Measurements from ENCODE around the gene NPDC1.
"Not testable (repeated sequence)": the region's sequence is repeated elsewhere in the genome, so short reads cannot be mapped to it uniquely, and the experiment has no call there.

The NPDC1 gene

DNA sequence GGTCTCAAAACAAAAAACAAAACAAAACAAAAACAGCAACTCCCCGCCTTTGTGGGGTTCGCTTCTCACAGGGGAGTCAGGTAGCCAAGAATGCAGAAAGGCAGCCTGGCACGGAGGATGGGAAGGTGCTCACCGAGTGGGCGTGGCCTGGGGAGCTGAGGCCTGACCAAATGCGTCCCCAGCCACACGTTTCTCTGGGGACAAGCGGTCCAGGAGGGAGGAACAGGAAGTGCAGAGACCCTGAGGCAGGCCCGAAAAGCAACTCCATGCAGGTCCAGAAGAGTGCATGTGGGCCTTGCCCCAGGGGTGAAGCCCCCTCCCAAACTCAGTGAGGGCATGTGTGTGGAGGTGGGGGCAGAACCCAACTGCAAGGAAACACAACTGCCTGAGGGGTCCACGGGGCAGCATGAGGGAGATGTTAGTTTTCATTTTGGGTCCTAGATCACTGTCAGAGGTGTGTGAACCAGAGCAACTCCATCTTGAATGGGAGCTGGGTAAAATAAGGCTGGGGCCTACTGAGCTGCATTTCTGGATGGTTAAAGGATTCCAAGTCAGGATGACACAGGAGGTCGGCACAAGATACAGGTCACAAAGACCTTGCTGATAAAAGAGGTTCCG, 28.8 kb upstream of the NPDC1 start:
- no peak for DNase-seq (ENCODE audit: low read depth in 2 of 2)

DNA sequence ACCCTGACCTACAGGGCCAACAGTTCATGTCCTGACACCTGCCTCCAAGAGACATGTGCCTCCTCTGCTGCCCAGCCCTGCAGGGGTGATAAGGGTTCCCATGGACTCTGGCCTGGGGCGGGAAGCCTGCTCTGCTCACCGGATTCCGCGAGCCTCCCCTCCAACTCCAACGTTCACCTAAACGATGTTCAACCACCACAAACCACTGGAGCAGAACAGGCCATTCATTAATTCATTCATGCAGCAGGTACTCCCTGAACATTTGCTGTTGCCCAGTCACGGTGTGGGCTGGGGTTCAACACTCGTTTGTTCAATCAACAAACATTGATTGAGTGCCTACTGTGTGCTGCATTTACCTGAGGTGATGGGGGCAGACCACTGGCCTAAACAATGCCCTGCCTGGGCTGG, 28.0 kb upstream of the NPDC1 start:
- DNase-seq (ENCODE audit: low read depth in 2 of 2), result no peak

DNA sequence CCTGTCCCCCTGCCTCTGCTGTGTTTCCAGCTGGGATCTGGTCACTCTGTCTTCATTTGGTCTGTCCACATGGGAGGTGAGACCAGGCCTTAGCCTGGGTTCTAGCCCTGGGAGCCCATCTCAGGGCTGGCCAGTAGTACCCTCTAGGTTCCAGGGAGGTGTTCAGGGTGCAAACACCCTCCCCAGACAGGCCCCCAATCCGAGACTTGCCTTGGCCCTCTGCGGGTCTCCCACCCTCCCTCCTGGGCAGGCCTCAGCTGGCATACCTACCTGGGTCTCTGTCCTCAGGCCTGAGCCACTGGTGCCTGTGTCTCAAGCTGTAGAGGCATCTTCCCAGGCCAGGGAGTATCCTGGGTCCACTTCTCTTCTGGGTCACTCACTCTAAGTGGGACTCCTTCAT, 25.3 kb upstream of the NPDC1 start:
- no peak for DNase-seq (ENCODE audit: low read depth in 2 of 2)

DNA sequence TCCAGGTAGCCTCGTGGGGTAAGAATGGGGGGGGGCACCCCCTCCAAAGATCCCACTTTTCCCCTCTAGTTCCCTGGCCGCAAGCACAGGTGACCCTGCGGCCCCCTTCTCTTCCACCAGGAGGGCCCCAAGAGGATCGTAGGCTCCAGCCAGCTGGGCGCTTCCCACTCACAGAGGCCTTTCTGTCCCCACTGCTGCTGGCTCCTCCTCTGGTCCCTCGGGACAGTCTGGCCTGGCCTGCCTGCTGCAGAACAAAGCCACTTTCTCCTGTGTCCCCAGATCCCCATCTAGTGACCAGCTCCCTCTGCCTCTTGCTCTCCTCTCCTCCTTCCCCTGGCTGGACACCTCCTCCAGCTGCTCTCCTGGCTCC, 24.9 kb upstream of the NPDC1 start:
- no peak for DNase-seq (ENCODE audit: low read depth in 2 of 2)

DNA sequence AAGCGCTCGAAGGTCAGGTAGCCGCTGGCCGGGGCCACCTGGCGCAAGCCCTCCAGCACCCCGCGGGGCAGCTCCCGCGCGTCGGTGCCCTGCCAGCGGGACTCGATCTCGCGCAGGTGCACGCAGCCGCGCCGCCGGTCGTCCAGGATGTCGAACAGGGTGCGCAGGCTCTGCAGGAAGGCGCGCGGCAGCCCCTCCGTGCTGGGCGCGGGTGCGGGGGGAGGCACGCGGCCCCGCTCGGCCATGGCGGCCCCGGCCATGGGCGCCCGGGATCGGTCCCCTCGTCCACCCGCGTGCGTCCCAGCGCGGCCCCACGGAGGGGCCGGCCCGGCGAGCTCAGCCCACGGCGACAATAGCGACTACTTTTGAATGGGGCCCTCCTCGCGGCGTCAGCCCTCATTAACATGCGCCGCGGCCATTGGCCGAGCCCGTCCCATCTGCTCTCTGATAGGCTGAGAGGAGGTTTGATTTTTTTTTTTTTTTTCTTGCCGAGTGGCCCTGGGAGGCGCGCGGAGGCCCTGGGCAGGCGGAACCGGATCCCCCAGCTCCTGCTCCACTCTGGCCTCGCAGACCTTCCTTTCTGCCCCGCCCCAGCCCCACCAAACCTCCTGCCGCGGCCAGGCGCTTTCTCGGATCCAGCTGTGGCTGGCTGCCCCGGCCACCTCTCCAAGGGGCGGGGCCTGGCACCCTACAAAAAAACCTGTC, 24.4 kb upstream of the NPDC1 start, which contains the start of gene SAPCD2:
SAPCD2 (minus strand) TSS at position 357 of the 705 bp plus-strand sequence; CDS start at position 260, 97 bp downstream.
- DNase-seq (ENCODE audit: low read depth in 2 of 2), result peak; percentile 73 to 79

DNA sequence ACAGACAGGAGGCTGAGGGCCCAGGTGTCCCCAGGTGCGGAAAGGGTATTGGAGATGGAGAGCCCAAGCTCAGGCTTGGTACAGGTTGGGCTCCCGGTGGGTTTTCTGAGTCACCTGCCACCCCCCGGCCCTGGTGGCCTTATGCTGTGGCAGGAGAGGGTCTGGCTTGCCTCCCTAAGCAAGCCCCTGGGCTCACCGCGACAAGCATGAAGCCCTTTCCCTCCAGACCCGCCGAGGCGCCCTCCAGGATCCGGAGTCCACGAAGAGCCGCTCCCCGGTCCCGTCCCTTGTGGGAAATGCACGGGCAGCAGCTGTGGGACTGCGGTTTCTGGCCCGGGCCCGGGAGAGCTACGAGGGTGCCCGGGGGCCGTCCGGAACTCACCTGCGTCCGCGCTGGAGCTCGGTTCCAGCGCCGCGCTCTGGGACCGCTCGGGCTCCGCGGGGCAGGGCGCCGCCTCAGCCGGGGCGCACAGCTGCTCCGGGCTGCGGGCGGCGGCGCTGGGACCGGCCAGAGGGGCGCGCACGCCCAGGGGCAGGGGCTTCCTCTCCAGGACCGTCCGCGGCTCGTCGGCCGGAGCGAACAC, 23.6 kb upstream of the NPDC1 start:
- DNase-seq (ENCODE audit: low read depth in 2 of 2), result no peak

DNA sequence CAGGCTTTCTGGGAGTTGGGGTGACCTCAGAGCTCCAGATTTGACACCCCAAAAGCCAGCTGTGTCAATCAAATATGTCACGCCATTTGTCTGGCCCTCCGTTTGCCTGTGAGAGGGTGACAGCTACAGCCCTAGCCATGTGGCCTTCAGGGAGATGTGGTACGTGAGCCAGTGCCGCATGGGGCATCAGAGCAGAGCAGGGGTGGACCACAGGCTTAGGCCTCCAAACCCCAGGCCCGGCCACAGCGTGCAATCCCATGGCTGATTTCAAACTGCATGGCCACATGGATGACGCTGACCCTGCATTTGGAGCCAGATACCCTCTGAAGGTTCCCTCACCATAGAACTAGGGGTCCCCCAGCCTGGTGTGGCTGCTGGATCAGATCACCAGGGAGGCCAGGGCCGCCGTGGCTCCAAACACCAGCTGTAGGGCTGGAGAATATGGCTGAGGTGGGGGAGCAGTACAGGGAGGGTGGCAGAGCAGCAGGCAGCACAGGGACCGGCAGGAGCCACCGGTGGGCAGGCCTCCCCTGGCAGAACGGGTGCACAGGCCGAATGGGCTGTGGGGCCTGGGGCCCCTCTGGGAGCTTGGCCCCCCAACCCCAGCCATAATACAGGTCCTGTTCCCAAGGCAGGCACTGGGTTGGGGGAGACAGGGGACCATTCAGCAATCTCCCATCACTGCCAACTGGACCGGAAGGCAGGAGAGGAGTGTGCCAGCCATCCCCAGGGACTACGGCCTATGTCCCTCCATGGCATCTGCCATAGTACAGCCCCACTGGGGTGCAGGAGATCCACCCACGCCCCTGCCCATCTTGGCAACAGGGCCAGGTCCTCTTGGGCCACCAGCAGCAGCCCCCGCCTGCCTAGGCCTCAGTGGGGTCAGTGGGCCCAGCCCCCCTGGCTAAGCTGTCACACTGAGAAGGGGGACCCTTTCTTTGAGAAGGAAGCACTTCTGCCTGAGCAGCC, 22.8 kb upstream of the NPDC1 start:
- DNase-seq (ENCODE audit: low read depth in 2 of 2), result no peak

DNA sequence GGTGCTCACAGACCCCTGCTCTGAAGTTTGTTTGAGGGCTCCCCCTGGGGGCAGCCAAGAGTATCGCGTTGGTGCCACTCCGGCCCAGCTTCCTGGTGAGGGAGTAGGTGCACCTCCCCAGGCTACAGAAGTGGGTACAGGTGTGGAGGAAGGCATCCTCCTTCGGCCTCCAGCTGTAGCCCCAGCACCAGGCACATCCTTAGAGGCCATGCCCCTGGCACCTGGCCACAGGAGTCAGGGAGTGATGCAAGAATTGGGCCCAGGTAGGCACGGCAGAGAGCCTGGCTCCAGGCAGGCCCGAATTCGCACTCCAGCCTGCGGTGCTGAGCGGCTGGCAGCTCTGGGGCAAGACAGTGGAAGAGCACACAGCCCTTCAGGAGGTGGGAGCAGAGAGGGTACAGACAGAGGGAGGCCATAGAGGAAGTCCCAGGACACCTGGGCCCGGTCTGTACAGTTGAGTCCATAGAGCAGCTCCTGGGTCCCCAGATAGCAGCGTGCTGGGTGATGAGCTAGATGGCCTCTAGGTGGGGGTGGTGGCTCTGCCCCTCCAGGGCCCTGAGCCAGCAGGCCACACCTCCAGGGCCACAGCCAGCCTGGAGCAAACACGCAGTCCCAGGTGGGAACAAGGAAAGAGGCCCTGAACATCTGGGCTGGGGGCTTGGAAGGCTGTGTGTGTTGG, 22.0 kb upstream of the NPDC1 start:
- peak; percentile 72 to 77 for DNase-seq (ENCODE audit: low read depth in 2 of 2)

DNA sequence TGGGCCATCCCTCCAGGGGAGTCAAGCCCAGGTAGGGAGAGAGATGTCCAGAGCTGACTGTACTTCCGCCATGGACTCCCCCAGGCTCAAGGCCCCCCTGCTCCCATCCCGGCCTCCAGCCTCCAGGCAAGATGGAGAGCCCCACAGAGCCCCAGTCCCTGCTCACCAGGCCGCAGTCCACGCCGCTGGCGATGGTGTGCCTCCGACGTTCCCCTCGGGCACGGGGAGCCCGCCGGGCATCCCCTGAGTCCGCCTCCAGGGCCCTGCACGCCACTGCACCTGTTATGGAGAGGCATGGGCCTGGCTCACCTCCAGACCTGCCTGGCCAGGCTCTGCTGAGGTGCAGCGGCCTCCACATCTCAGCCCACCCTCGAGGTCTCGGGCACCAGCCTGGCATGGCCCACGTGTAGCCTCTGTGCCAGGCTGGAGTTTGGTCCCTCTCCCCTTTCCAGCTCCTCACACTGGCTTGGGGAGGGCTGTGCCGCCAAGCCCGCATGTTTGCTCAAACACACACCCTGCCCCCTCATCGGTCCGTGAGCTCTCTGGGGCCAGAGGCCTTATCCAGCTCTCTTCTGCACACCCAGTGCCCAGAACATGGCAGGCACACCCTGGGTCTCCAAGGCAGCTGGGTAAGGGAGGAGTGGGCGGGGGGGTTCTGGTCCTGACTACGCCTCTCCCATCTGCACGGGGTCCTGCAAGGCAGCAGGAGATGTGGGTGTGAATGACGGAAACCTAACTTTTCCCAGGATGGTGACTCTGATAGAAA, 20.3 kb upstream of the NPDC1 start:
- no peak for DNase-seq (ENCODE audit: low read depth in 2 of 2)

DNA sequence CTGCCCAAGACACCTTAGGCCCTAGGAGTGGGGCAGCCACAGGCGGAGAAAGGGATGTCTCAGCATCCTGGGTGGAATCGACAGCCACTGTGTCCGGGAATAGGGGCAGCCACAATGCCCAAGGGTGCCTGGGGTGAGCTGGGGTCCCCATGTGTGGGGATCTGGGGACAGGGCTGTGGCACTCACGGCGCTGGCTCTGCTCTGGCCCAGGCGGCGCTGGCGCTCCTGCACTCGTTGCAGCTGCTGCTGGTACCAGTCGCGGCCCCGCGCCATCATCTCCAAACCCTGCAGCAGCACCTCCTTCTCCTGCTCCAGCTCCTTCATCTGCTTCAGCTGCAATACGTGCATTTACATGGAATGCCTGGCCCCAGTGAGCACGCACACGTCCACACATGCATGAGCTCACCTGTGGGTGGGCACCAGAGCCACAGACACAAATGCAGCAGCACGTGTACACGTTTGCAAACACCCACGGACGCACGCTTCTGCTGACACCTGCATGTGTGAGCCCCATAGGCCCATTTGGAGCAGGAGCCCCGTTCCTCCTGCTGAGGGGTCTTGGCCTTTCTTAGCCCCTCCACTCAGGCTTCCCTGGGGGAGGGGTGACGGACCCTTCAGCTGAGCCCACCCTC, 19.5 kb upstream of the NPDC1 start:
- DNase-seq (ENCODE audit: low read depth in 2 of 2), result no peak

DNA sequence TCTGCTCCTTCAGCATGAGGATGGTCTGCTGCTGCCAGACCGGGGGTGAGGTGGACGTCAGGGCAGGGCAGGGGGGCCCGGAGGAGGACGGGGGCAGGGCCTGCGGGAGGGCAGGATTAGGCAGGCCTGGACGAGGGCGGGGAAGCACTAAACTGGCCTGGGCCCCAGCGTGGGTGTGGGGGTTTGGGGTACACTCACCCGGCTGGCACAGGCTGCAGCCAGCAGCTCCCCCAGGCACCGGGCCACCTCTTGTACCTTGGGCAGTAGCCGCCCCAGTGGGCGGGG, 18.8 kb upstream of the NPDC1 start:
- DNase-seq (ENCODE audit: low read depth in 2 of 2), result no peak

DNA sequence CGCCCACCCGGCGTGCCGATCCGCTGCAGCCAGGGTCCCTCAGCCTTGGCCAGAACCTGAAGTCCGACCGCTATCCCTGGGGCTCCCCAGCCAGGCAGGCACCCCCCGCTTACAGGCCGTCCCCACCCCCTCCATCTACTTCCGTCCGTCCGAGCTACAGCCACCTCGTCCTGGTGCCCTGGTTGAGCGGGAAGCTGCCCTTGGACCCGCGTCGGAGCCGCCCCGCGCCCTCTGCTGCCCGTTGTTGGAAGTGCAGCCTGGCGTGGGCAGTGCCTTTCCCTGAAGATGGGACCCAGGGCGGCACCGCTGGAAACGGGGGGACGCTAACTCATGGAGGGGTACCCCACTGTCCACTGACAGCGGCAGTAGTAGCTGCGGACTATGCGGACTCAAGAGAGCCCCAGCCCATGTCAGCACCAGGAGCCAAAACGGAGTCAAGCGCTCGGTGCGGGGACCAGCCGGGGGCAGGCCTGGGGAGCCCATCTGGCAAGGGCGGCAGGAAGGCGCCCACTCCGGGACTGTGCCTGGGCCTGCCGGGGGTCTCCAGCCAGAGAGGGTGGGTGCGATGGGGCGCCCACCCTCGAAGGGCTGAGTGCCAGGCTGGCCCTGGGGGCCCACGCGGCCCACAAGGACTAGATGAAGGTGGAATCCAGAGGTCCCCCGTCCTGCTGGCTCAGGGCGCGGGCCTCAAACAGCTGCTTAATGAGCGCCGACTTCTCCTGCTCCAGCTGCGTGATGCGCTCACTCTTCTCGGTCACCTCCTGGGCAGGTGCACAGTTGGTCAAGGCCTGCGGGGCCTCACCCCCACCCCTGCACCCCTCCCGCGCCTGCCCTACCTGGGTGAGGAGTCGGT, 18.3 kb upstream of the NPDC1 start:
- no peak for DNase-seq (ENCODE audit: low read depth in 2 of 2)

DNA sequence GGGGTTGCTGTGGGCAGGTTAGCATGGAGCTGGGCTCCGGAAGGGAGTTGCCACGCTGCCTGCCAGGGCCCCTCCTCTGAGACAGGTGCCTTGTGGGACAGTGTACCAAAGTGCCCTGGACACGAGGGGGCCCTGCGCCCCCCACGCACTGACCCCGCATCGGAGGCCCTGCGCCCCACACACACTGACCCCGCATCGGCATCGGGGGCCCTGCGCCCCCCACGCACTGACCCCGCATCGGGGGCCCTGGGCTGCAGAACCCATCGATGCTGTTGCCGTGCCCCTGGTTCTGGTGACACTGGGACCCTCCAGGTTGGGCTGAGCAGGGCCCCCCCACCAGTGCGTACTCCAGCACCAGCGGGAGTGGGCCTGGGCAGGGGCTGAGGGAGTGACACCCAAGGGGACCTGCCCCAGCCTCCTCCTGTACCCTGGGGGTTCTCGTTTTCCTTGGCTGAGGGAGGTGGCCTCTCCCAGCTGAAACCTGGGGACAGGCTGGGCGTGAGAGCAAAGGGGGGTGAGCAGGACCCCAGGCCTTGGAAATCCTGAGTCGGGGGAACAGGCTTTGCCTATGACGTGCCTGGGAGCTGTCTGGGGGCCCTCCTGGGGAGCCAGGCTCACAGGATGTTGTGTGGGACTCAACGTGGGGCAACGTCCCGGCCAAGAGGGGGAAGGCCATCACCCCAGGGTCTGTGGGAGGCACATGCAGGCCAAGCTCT, 17.5 kb upstream of the NPDC1 start:
- DNase-seq (ENCODE audit: low read depth in 2 of 2), result no peak

DNA sequence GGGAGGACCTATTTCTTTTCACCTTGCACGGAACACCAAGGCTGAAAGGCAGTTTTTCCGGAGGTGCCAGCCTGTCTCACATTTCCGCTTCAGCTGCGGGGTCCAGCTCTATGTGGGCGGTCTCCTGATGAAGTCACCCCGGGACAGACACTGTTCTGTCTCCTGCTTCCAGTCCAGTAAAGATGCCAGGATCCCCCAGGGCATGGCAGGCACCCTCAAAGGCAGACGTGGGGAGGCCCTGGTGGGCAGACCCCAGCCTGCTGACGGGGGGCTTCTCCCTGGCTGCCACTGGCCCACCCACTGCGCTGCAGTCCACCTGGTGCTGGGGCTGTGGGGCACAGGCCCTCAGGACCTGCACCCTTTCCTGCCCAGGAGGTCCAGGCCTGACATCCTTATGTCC, 16.8 kb upstream of the NPDC1 start:
- DNase-seq (ENCODE audit: low read depth in 2 of 2), result not testable (repeated sequence)

DNA sequence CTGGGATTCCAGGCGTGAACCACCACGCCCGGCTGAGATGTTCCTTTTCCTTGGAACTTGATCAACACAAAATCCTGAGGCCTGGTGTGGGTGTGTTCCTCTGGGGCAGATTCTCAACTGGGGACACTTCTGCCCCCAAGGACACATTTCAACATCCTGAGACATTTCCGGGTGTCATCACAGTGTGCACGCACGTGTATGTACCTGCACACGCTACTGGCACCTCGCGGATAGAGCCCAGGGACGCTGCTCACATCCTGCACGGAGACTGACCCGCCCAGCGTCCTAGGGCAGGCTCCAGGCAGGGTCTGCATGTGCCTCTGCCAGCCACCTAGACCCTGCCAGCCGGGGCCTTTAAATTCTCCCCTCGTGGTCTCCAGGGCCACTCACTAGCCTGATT, 16.4 kb upstream of the NPDC1 start:
- no peak for DNase-seq (ENCODE audit: low read depth in 2 of 2)

DNA sequence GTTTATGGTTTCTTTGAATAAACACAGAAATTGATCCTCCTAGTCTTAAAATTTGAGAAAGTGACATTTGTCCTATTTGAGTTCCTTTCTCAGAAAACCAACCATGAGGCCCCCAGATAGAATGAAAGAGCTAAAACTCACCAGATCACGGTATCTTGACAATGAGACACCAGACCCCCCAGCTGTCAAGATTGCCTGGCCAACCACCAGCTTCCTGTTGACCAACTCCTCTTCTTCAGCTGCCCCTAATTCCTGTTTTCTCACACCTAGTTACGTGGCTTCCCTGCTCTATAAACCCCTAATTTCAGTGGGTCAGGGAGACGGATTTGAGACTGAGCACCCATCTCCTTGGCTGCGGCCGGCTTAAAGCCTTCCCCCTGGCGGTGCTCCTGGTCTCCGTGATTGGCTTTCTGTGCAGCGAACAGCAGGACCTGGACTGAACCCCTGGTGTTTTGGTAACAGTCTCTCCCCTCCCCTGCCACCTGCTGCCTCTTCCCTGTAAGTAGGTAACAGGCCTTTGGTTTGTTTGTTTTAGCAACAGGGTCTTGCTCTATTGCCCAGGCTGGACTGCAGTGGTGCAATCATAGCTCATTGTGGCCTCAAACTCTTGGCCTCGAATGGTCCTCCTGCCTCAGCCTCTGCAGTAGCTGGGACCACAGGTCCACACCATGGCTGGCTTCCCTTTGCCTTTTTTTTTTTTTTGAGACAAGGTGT, 12.7 kb upstream of the NPDC1 start:
- no peak for DNase-seq (ENCODE audit: low read depth in 2 of 2)

DNA sequence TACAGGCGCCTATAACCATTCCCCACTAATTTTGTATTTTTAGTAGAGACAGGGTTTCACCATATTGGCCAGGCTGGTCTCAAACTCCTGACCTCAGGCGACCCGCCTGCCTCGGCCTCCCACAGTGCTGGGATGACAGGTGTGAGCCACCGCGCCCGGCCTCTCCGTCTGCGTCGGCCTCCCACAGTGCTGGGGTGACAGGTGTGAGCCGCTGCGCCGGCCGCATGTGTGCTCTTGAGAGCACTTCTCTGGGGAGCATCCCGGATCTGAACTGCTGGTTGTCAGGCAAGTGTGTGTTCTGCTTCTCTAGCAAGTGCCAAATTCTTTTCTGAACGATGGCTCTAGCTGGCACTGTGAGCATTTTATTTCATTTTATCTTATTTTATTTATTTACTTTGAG, 11.6 kb upstream of the NPDC1 start:
- DNase-seq (ENCODE audit: low read depth in 2 of 2), result no peak

DNA sequence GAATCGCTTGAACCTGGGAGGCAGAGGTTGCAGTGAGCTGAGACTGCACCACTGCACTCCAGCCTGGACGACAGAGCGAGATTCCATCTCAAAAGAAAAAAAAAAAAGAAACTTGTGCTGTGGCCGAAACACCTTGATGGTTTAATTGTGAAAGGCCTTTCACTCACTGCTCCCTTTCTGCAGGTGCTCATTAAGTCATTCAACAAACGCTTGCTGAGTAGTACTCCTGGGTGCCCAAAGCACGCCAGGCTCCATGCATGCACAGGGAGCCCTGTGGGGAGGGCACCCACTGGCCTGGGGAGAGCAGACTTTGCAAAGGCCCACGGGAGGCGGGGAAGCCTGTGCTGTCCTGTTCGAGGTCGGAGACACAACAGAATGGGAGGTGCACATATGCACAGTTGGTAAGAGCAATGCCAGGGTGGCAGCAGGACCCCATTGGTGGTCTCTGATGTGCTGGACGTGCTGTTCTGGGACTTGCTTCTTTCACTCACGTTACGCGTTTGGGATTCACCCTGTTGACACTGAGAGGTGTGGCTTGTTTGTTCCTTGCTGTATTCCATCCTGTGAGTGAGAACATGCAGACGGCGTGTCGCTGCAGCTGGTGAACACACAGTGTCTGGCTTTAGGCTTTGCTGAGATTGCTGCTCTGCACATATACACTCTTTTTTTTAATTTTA, 10.9 kb upstream of the NPDC1 start:
- DNase-seq (ENCODE audit: low read depth in 2 of 2), result no peak
